AG08396 (cell line): ENCODE data around the gene RAPSN.

Experiments
- DNase-seq: peaks from one replicate; pipeline ENCODE4 v3.0.0; 2012; ENCODE audit warnings: low spot score, mixed read lengths

RAPSN gene

GRCh38 chr11:47390422-47390760, 58.5 kb downstream of the RAPSN start:
- DNase-seq, result no peak

GRCh38 chr11:47389577-47390421, 59.1 kb downstream of the RAPSN start:
- DNase-seq, result no peak

- DNase-seq, result no peak
Observed at GRCh38 chr11:47388697-47389576, 60.0 kb downstream of the RAPSN start.

DNA sequence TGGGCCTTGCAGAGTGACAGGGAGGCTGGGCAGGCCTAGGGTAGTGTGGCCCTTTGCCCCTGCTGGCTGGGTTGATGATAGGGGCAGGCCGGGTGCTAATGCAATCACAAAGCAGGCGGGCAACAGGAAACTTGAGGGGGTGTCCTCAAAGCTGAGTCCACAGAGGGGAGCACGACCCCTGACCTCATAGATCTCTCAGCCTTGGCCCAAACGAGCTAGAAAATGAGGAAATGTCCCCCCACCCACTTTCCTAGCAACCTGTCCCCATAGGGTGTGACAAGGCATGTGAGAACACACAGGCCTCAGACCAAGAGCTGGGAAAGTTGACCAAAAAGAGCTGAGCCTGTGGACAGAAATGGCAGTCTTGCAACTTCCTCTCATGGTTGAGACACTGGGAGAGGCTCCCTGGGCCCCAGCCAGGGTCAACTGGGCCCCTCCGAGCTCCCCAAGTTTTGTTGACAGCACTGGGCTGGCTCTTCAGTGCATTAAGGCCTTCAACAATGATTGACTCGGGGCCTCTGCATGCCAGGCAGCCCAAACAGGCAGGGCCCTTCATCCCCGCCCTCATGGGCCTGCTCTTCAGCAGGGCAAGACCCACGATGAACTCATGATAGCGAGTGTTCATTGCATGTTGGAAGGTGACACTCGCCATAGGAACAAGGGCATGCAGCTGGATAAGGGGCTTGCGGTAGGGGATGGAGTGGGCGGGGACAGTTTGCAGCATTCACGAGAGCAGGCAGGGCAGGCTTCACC, 60.8 kb downstream of the RAPSN start:
- no peak for DNase-seq
